ENCODE measurements around the gene VPS45.

DNA sequence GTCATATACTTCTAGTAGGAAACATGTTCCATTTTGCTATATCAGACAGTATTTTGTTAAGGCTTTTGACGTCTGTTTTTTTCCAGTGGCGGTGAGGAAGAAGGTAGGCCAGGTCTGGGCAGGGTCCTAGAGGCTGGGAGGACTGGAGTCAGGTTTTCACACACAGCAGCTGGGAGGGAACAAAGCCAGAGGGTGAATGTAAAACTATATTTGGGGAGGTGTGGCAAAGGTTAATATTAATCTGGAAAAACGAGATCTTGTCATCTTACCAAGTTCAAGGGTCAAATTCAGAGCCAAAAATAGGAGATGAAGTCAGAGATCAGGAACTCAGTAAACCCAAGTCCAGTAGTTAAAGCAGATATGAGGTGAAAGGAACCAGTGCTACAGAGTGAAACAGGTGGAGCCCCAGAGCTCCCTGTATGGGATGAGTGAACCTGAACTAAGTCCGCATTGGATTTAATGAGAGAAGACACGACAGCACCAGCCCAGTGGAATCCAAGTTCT, 46.3 kb upstream of the VPS45 start:
- TF ChIP-seq EZH2 (IDR thresholded peaks at IDR 0.05; ENCODE audit: insufficient read depth, poor library complexity, severe bottlenecking) (no peak), EZH2phosphoT487 (IDR thresholded peaks at IDR 0.05; ENCODE audit: insufficient read depth, low read depth) (no peak)
